Stimulated activated CD4-positive, alpha-beta T cell treated with anti-CD3 and anti-CD28 coated beads, TNF-alpha, amount 100 ng/mL, for 1 hour (primary cell): ENCODE data around the gene USP51.
"Not testable (repeated sequence)": the region's sequence is repeated elsewhere in the genome, so short reads cannot be mapped to it uniquely, and the experiment has no call there.

ENCODE experiments used
- DNase-seq, 3 donors: peaks; one replicate each; pipeline ENCODE4 v3.0.0-alpha.2; 2020; ENCODE audit warnings: low read depth in 3 of 3, low spot score in 1 of 3

USP51 gene

GRCh38 chrX:55489314-55490009, at the start of gene USP51:
Gene USP51 (minus strand): TSS chrX:55489848. CDS start chrX:55488939, 909 bp downstream.
- no peak for DNase-seq

GRCh38 chrX:55524487-55524886, 34.8 kb upstream of the USP51 start:
- DNase-seq, result no peak

GRCh38 chrX:55523356-55523755, 33.7 kb upstream of the USP51 start:
- no peak for DNase-seq

GRCh38 chrX:55522596-55523276, 33.1 kb upstream of the USP51 start:
- DNase-seq, result no peak

- no peak for DNase-seq
These were observed 32.0 kb upstream of the USP51 start for GRCh38 chrX:55521687-55522086.

GRCh38 chrX:55516794-55517481, 27.3 kb upstream of the USP51 start:
- not testable (repeated sequence) for DNase-seq

- DNase-seq, result not testable (repeated sequence)
These were observed 23.5 kb upstream of the USP51 start for GRCh38 chrX:55513045-55513737.

- not testable (repeated sequence) for DNase-seq
These were observed 18.9 kb upstream of the USP51 start for GRCh38 chrX:55508410-55509152.

GRCh38 chrX:55507699-55508098, 18.1 kb upstream of the USP51 start:
- DNase-seq, result not testable (repeated sequence)

GRCh38 chrX:55507010-55507409, 17.4 kb upstream of the USP51 start:
- not testable (repeated sequence) for DNase-seq

- no peak for DNase-seq
These were observed 1.3 kb upstream of the USP51 start for GRCh38 chrX:55490974-55491373.

- DNase-seq, result no peak
These were observed 473 bp upstream of the USP51 start for GRCh38 chrX:55490121-55490520.

- DNase-seq, result peak in 2 of 3 donors; percentile 20 to 30
These were observed 895 bp downstream of the USP51 start for GRCh38 chrX:55488593-55489313.

GRCh38 chrX:55488006-55488592, 1.5 kb downstream of the USP51 start:
- no peak for DNase-seq

- no peak for DNase-seq
These were observed 2.5 kb downstream of the USP51 start for GRCh38 chrX:55487143-55487542.

GRCh38 chrX:55486736-55487135, 2.9 kb downstream of the USP51 start:
- no peak for DNase-seq

GRCh38 chrX:55484948-55485347, 4.7 kb downstream of the USP51 start:
- no peak for DNase-seq

- DNase-seq, result no peak
These were observed 9.1 kb downstream of the USP51 start for GRCh38 chrX:55480390-55481062.

- not testable (repeated sequence) for DNase-seq
These were observed 9.7 kb downstream of the USP51 start for GRCh38 chrX:55479956-55480355.
